H1 (cell line): ENCODE measurements around the gene GXYLT2. TPM values are rescaled to one million over a fixed set of nuclear protein-coding genes. Genes with fewer than 3 reads are reported as not detected.

Source experiments
- HDAC6 ChIP-seq: IDR thresholded peaks from one replicate; pipeline ENCODE4 v1.7.1; 2012; ENCODE audit warnings: low read depth, mild to moderate bottlenecking, inconsistent platforms, low read length, moderate library complexity
- JUN ChIP-seq: IDR thresholded peaks from 2 replicates; pipeline ENCODE4 v1.6.1; 2011; ENCODE audit warnings: low read depth, mild to moderate bottlenecking, improper control_type of control experiment, low read length
- JUND ChIP-seq: IDR thresholded peaks from 2 replicates; pipeline ENCODE4 v1.6.1; 2011; ENCODE audit warnings: mild to moderate bottlenecking, improper control_type of control experiment, low read length
- POLR2A ChIP-seq, 2 experiments: IDR thresholded peaks; 1 replicate in 1 of 2; 2 replicates in 1 of 2; pipeline ENCODE4 v1.6.1; 2011; ENCODE audit warnings: low read depth in 2 of 2, low read length in 2 of 2, mild to moderate bottlenecking in 2 of 2; ENCODE audit errors: control extremely low read depth in 1 of 2
- RBBP5 ChIP-seq: IDR thresholded peaks from 2 replicates; pipeline ENCODE4 v1.7.1; 2012; ENCODE audit warnings: low read depth, mild to moderate bottlenecking, inconsistent platforms, low read length, moderate library complexity, borderline replicate concordance
- TBP ChIP-seq: IDR thresholded peaks from 2 replicates; pipeline ENCODE4 v1.6.1; 2011; ENCODE audit warnings: low read depth, low read length, improper control_type of control experiment
- YY1 ChIP-seq: IDR thresholded peaks from 2 replicates; pipeline ENCODE4 v1.6.1; 2011; ENCODE audit warnings: low read depth, mild to moderate bottlenecking, low read length
- polyA plus RNA-seq, 7 experiments: library from polyadenylated mRNA; depleted of rRNA in 3 of 7; stranded (reverse) in 5 of 7; unstranded in 2 of 7; fragments of >200 nt in 5 of 7; fragments of 200-250 nt in 2 of 7; gene quantifications; 1 replicate in 5 of 7; 2 replicates in 1 of 7; 4 replicates in 1 of 7; pipeline versions ENCODE4 v1.2.1 to v1.2.3, GENCODE V29; 2011 to 2013; ENCODE audit warnings: missing spikeins in 2 of 7, mixed read lengths in 2 of 7
- total RNA-seq: library from RNA; stranded (reverse); fragmentation: NEBNext Ultra II Directional; extraction: Animal tissue kit (Norgen Biotek cat#: 25700); gene quantifications from 2 replicates; pipeline ENCODE4 v1.2.1, GENCODE V29; 2021

GXYLT2 gene
- total and polyA plus RNA-seq, 2 of the 8 experiments (the other 6 are each of a cell fraction or from before 2014, with no cell fraction given): 1.8 to 5.6 TPM

DNA sequence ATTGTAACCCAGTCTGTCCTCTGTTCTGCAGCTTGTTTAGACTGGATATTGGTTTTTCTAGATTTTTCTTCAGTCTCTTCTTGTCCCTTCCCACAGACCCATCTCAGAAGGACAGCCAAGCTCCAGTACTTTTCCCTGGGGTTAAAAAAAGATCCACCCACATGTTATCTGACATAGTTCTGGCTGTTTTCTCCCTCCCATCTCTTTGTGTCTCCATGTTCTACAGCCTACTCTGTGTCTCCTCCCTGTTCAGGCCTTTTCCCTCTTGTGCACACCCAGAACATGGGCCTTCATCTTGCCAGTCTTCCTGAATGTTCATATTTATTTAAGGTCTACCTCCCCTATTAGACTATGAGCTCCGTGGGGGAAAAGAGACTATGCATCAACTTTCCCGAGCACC, 103.7 kb downstream of the GXYLT2 start (continued):
- TF ChIP-seq JUND (no peak), RBBP5 (no peak), JUN (no peak), POLR2A (IDR thresholded peaks at IDR 0.05; ENCODE audit: control extremely low read depth in 1 of 2, low read depth in 2 of 2, low read length in 2 of 2) (no peak), YY1 (no peak), TBP (no peak), HDAC6 (no peak)
